HuH-7 (cell line): Measurements from ENCODE around the gene DIPK1A.

ENCODE experiments used
- DNase-seq: peaks from one replicate; pipeline ENCODE4 v3.0.0; 2011; ENCODE audit warnings: low spot score

The DIPK1A gene

DNA sequence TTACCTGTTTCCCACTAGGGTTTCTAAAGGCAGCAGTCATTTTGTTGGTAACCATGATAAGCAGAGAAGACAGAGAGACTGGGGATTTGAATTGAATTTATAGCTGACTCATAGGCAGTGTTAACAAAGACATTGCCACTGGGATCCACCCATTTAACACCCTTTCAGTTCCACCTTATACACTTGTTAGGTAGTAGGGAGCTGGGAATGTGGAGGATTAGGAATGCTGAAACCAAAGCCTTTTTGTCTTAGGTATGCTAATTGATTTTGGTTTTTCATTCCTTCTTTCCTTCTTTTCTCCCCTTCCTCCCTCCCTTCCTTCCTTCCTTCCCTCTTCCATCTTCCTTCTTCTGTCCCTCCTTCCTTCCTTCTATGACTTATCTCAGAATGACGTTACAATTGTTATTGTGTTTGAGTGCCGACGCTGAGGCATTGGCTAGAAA is 168.9 kb downstream of the DIPK1A start:
- no peak for DNase-seq
